H1 (cell line): ENCODE measurements around the gene TMEM72. TPM values are rescaled to one million over a fixed set of nuclear protein-coding genes. Genes with fewer than 3 reads are reported as not detected.

Experiments used
- CTCF ChIA-PET: fragments of 300-600 bp; sonication (Branson Sonifier 250); formaldehyde crosslinking; loops from one replicate; lab custom pipeline; 2021; ENCODE audit not compliant: partially characterized antibody; lab: Charles Lee
- POLR2A ChIA-PET: fragments of 300-600 bp; sonication (Branson Sonifier 250); formaldehyde crosslinking; loops from one replicate; lab custom pipeline; 2021; ENCODE audit warnings: inconsistent platforms; ENCODE audit not compliant: partially characterized antibody; lab: Charles Lee
- DNase-seq, 2 experiments: peaks; one replicate each; pipeline versions ENCODE4 v3.0.0 to v3.0.0-alpha.2; 2010 to 2022; ENCODE audit warnings: low spot score in 2 of 2, low read depth in 1 of 2, mixed read lengths in 1 of 2
- FAIRE-seq: peaks from 2 replicates; lab custom pipeline; 2011; peaks lifted over from hg19 to GRCh38; lab: Jason Lieb, UNC
- H2AFZ ChIP-seq: 2 replicates; pipeline ENCODE4 v1.8.1; 2012; ENCODE audit warnings: low read length, inconsistent platforms
- H2AK5ac ChIP-seq: 2 replicates; pipeline ENCODE4 v1.6.1; 2013; ENCODE audit warnings: low read depth, low read length
- H2BK120ac ChIP-seq: replicated peaks from 2 replicates; pipeline ENCODE3; 2013; ENCODE audit warnings: low read depth, low read length, inconsistent platforms
- H2BK12ac ChIP-seq: 2 replicates; pipeline ENCODE4 v1.6.1; 2013; ENCODE audit warnings: low read depth, low read length
- H2BK15ac ChIP-seq: 2 replicates; pipeline ENCODE4 v1.6.1; 2013; ENCODE audit warnings: low read length
- H2BK20ac ChIP-seq: 2 replicates; pipeline ENCODE4 v1.6.1; 2013; ENCODE audit warnings: low read length
- H2BK5ac ChIP-seq: 2 replicates; pipeline ENCODE4 v1.6.1; 2013; ENCODE audit warnings: low read depth, low read length
- H3K14ac ChIP-seq: 2 replicates; pipeline ENCODE4 v1.6.1; 2013; ENCODE audit warnings: inconsistent platforms; ENCODE audit not compliant: insufficient read length
- H3K18ac ChIP-seq: 2 replicates; pipeline ENCODE4 v1.6.1; 2013; ENCODE audit warnings: low read length; ENCODE audit errors: extremely low read depth
- H3K23ac ChIP-seq: 2 replicates; pipeline ENCODE4 v1.6.1; 2013; ENCODE audit warnings: inconsistent platforms; ENCODE audit not compliant: insufficient read length
- H3K23me2 ChIP-seq: 2 replicates; pipeline ENCODE4 v1.6.1; 2013; ENCODE audit warnings: low read depth, low read length
- H3K27ac ChIP-seq: 2 replicates; pipeline ENCODE4 v1.6.1; 2011; ENCODE audit warnings: low read depth, low read length, inconsistent platforms
- H3K27me3 ChIP-seq, 4 experiments: replicated peaks in 1 of 4; 1 replicate in 1 of 4; 2 replicates in 3 of 4; pipeline versions ENCODE4 v1.6.1 to v1.8.1; 2011 to 2013; ENCODE audit warnings: low read length in 3 of 4, mild to moderate bottlenecking in 3 of 4, inconsistent platforms in 2 of 4, mixed read lengths in 2 of 4, moderate library complexity in 1 of 4; ENCODE audit not compliant: control insufficient read depth in 3 of 4, insufficient read depth in 3 of 4; ENCODE audit errors: extremely low read depth in 1 of 4
- H3K36me3 ChIP-seq, 4 experiments: 2 replicates each; pipeline versions ENCODE4 v1.6.1 to v1.8.1; 2011 to 2013; ENCODE audit warnings: mild to moderate bottlenecking in 4 of 4, low read length in 3 of 4, moderate library complexity in 2 of 4, control low read depth in 1 of 4, inconsistent platforms in 1 of 4; ENCODE audit not compliant: insufficient read depth in 4 of 4, control insufficient read depth in 2 of 4
- H3K4ac ChIP-seq: replicated peaks from 2 replicates; pipeline ENCODE3; 2013; ENCODE audit warnings: low read length, low read depth, mixed read lengths, inconsistent platforms; ENCODE audit not compliant: insufficient read length
- H3K4me1 ChIP-seq, 4 experiments: replicated peaks in 1 of 4; 1 replicate in 1 of 4; 2 replicates in 3 of 4; pipeline versions ENCODE4 v1.6.1 to v1.8.1; 2011 to 2013; ENCODE audit warnings: low read length in 3 of 4, inconsistent platforms in 2 of 4, mixed read lengths in 1 of 4; ENCODE audit not compliant: insufficient read depth in 4 of 4, control insufficient read depth in 3 of 4
- H3K4me2 ChIP-seq, 2 experiments: 2 replicates each; pipeline versions ENCODE4 v1.6.1 to v1.8.1; 2011 to 2013; ENCODE audit warnings: low read depth in 2 of 2, low read length in 2 of 2, control low read depth in 1 of 2, inconsistent platforms in 1 of 2, mild to moderate bottlenecking in 1 of 2; ENCODE audit not compliant: insufficient read depth in 1 of 2
- H3K4me3 ChIP-seq, 4 experiments: fragments of 200-600, 300-600 bp in 1 of 4; sonication (generic), shearing (Covaris generic), sonication (Bioruptor Twin) in 1 of 4; 2 replicates each; pipeline versions ENCODE4 v1.5.1 to v1.8.1; 2011 to 2016; ENCODE audit warnings: low read length in 4 of 4, low read depth in 3 of 4, control low read depth in 2 of 4, inconsistent platforms in 2 of 4, mild to moderate bottlenecking in 2 of 4, mixed read lengths in 1 of 4, moderate library complexity in 1 of 4; ENCODE audit not compliant: insufficient read depth in 2 of 4; ENCODE audit errors: extremely low read depth in 1 of 4
- H3K56ac ChIP-seq: replicated peaks from 2 replicates; pipeline ENCODE3; 2013; ENCODE audit warnings: low read depth, mild to moderate bottlenecking, mixed read lengths, low read length, inconsistent platforms; ENCODE audit not compliant: insufficient read length
- H3K79me1 ChIP-seq: 2 replicates; pipeline ENCODE4 v1.6.1; 2013; ENCODE audit warnings: low read depth, low read length, control low read depth
- H3K79me2 ChIP-seq, 2 experiments: 2 replicates each; pipeline versions ENCODE4 v1.6.1 to v1.8.1; 2012 to 2013; ENCODE audit warnings: low read length in 2 of 2, mild to moderate bottlenecking in 2 of 2, inconsistent platforms in 1 of 2; ENCODE audit not compliant: insufficient read depth in 2 of 2, control insufficient read depth in 1 of 2
- H3K9ac ChIP-seq, 4 experiments: replicated peaks in 1 of 4; 1 replicate in 1 of 4; 2 replicates in 3 of 4; pipeline versions ENCODE4 v1.6.1 to v1.8.1; 2011 to 2013; ENCODE audit warnings: low read depth in 3 of 4, low read length in 3 of 4, control low read depth in 2 of 4, mild to moderate bottlenecking in 2 of 4, moderate library complexity in 2 of 4, inconsistent platforms in 1 of 4; ENCODE audit errors: extremely low read depth in 1 of 4
- H3K9me3 ChIP-seq, 2 experiments: 2 replicates each; pipeline versions ENCODE4 v1.6.1 to v1.8.1; 2012 to 2013; ENCODE audit warnings: mild to moderate bottlenecking in 2 of 2, moderate library complexity in 2 of 2, control low read depth in 1 of 2, inconsistent platforms in 1 of 2, low read depth in 1 of 2, low read length in 1 of 2, mixed read lengths in 1 of 2; ENCODE audit not compliant: insufficient read depth in 2 of 2
- H4K20me1 ChIP-seq, 2 experiments: replicated peaks in 1 of 2; 2 replicates each; pipeline versions ENCODE3 to v1.8.1; 2011 to 2013; ENCODE audit warnings: inconsistent platforms in 2 of 2, low read length in 2 of 2, mild to moderate bottlenecking in 1 of 2; ENCODE audit not compliant: insufficient read depth in 2 of 2, control insufficient read depth in 1 of 2
- H4K5ac ChIP-seq: 2 replicates; pipeline ENCODE4 v1.6.1; 2013; ENCODE audit warnings: low read length, low read depth, mixed read lengths, inconsistent platforms; ENCODE audit not compliant: insufficient read length
- H4K8ac ChIP-seq: 2 replicates; pipeline ENCODE4 v1.8.0; 2013; ENCODE audit warnings: mild to moderate bottlenecking, moderate library complexity, low read length, inconsistent platforms; ENCODE audit not compliant: insufficient read depth; ENCODE audit errors: extremely low read depth
- H4K91ac ChIP-seq: replicated peaks from 2 replicates; pipeline ENCODE3; 2013; ENCODE audit warnings: low read length, mixed read lengths, inconsistent platforms; ENCODE audit not compliant: insufficient read length
- GTF2F1 ChIP-seq: IDR thresholded peaks from 2 replicates; pipeline ENCODE4 v1.6.1; 2012; ENCODE audit warnings: low read depth, low read length, improper control_type of control experiment, borderline replicate concordance
- TCF12 ChIP-seq: IDR thresholded peaks from 2 replicates; pipeline ENCODE4 v1.6.1; 2011; ENCODE audit warnings: low read depth, mild to moderate bottlenecking, low read length
- WGBS, 2 experiments: shearing (Covaris generic) in 1 of 2; methylation state at CpG; one replicate each; pipeline versions ENCODE4 v1.1.6 to v1.1.7; 2013 to 2015; ENCODE audit warnings: low lambda C conversion rate in 2 of 2, mixed read lengths in 2 of 2, inconsistent platforms in 1 of 2, low coverage in 1 of 2, missing lambda C conversion rate in 1 of 2; ENCODE audit not compliant: insufficient replicate concordance in 2 of 2, insufficient coverage in 1 of 2, insufficient read length in 1 of 2; ENCODE audit errors: extremely low coverage in 1 of 2, missing lambda C conversion rate in 1 of 2; 5-methylcytosine and 5-hydroxymethylcytosine counted together
- polyA plus RNA-seq, 7 experiments: library from polyadenylated mRNA; depleted of rRNA in 3 of 7; stranded (reverse) in 5 of 7; unstranded in 2 of 7; fragments of >200 nt in 5 of 7; fragments of 200-250 nt in 2 of 7; gene quantifications; 1 replicate in 5 of 7; 2 replicates in 1 of 7; 4 replicates in 1 of 7; pipeline versions ENCODE4 v1.2.1 to v1.2.3, GENCODE V29; 2011 to 2013; ENCODE audit warnings: missing spikeins in 2 of 7, mixed read lengths in 2 of 7
- total RNA-seq: library from RNA; stranded (reverse); fragmentation: NEBNext Ultra II Directional; extraction: Animal tissue kit (Norgen Biotek cat#: 25700); gene quantifications from 2 replicates; pipeline ENCODE4 v1.2.1, GENCODE V29; 2021
- TF ChIP-seq, protein P1 (sequence below): IDR thresholded peaks from 2 replicates; pipeline ENCODE4 v1.6.1; 2012; ENCODE audit warnings: inconsistent platforms

Gene TMEM72
- total and polyA plus RNA-seq, 2 of the 8 experiments (the other 6 are each of a cell fraction or from before 2014, with no cell fraction given) = not detected

DNA sequence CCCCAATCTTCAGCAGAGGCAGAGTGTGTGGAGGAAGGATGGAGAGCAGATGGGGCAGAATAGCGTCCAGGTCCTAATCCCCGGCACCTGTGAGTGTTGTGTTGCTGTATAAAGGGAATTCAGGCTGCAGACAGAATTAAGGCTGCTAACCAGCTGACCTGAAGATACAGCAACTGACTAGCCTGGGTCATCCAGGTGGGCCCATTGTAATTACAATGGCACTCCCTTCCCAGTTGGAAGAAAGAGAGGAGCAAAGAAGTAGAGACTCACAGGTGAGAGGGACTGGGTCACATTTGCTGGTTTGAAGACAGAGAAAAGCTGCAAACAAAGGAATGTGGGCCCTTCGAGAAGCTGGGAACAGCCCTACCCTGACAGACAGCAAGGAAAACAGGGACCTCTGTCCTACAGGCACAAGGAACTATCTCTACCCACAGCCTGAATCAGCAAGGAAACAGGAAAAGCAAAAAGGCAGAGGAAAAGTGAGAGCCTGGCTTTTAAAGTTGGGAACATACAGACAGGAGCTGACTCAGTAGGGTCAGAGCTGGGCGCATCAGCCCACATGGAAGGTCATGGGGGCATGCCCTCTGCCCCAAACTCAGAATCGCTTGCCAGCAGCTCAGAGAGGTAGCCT is 11.6 kb upstream of the TMEM72 start:
- H3K27me3 ChIP-seq = no peaks in the 10 kb centered on the region
- no peaks in the 10 kb centered on the region for H3K79me1 ChIP-seq
- H4K91ac ChIP-seq = no peak overlapping the region
- H2BK15ac ChIP-seq = peak overlapping the region; percentile 92
- peak overlapping the region; percentile 64; the same call in 1 of the 2 replicates for H2BK20ac ChIP-seq
- H4K5ac ChIP-seq = no peak overlapping the region
- H4K8ac ChIP-seq = no peak overlapping the region
- 72% methylated on average over 5 of the region's 5 CpGs; no CpG with 5 or more reads in 1 of the 2 experiments for WGBS, 2 experiments
- no peaks in the 10 kb centered on the region; the same call in 1 of the 2 replicates for H3K23me2 ChIP-seq
- H2AK5ac ChIP-seq = no peak overlapping the region
- H3K23ac ChIP-seq = no peak overlapping the region
- H3K9ac ChIP-seq = no peak overlapping the region; a peak in 4 of 7 replicates
- no peaks in the 10 kb centered on the region for H3K79me2 ChIP-seq
- CTCF ChIA-PET = interaction anchor here (0.7 to 1.6 kb wide), 8 partner anchors 9 to 93 kb away, joined by 3 to 5 read pairs (median 4); no protein-coding TSS in a partner anchor
- peaks cover 3 to 4% of the 10 kb centered on the region in 2 experiments; a peak in 2 of 4 replicates for H3K9me3 ChIP-seq
- H2BK120ac ChIP-seq = no peak overlapping the region
- H2BK5ac ChIP-seq = peak overlapping the region; percentile 44; the same call in 1 of the 2 replicates
- H3K4me2 ChIP-seq = peak overlapping the region; percentile 12 to 36; a peak in 2 of 4 replicates
- peak; percentile 65; the same call in 1 of the 2 replicates for TF ChIP-seq TCF12
- no peak for TF ChIP-seq GTF2F1
- TF ChIP-seq, protein P1, sequence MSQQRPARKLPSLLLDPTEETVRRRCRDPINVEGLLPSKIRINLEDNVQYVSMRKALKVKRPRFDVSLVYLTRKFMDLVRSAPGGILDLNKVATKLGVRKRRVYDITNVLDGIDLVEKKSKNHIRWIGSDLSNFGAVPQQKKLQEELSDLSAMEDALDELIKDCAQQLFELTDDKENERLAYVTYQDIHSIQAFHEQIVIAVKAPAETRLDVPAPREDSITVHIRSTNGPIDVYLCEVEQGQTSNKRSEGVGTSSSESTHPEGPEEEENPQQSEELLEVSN = no peak
- H3K56ac ChIP-seq = no peak overlapping the region
- no peak overlapping the region for H3K27ac ChIP-seq
- POLR2A ChIA-PET = no interaction called here
- H3K36me3 ChIP-seq = no peaks in the 10 kb centered on the region
- no peak overlapping the region for H3K4ac ChIP-seq
- peak overlapping the region; percentile 23; the same call in 1 of the 2 replicates for H2BK12ac ChIP-seq
- H2AFZ ChIP-seq = peak overlapping the region; percentile 86
- peaks cover 7 to 18% (median 9%) of the 10 kb centered on the region in 4 experiments for H3K4me1 ChIP-seq
- DNase-seq (no peak), FAIRE-seq (peak; percentile 63)
- no peak overlapping the region for H3K4me3 ChIP-seq
- H3K14ac ChIP-seq = no peak overlapping the region
- H4K20me1 ChIP-seq = no peaks in the 10 kb centered on the region
- peak overlapping the region; percentile 66 for H3K18ac ChIP-seq
